Upper lobe of right lung (tissue), 1 donor: ENCODE data around the gene MCC. TPM values are rescaled to one million over a fixed set of nuclear protein-coding genes. Genes with fewer than 3 reads are reported as not detected.

Experiments used
- ATAC-seq: fragments of 200-7000 bp; cut with Tn5 transposase; one replicate; pipeline ENCODE4 v1.9.1; 2020; ENCODE audit warnings: mild to moderate bottlenecking, moderate library complexity
- DNase-seq: peaks from one replicate; pipeline ENCODE4 v3.0.0-alpha.2; 2020
- H3K27ac ChIP-seq: fragments of 200-600 bp; one replicate; pipeline ENCODE4 v1.8.0; 2022
- H3K27me3 ChIP-seq: fragments of 200-600 bp; one replicate; pipeline ENCODE4 v1.8.0; 2022; ENCODE audit warnings: mild to moderate bottlenecking
- H3K36me3 ChIP-seq: fragments of 200-600 bp; one replicate; pipeline ENCODE4 v1.8.0; 2022
- H3K4me1 ChIP-seq: fragments of 200-600 bp; one replicate; pipeline ENCODE4 v1.8.0; 2022
- H3K4me3 ChIP-seq: fragments of 200-600 bp; one replicate; pipeline ENCODE4 v1.8.0; 2022; ENCODE audit warnings: mild to moderate bottlenecking
- H3K9me3 ChIP-seq: fragments of 200-600 bp; one replicate; pipeline ENCODE4 v1.8.0; 2022
- intact Hi-C: fragments of 100-400 bp; cut with DNase I; formaldehyde crosslinking; loops from one replicate; pipeline ENCODE4 v1.11.0; 2022
- total RNA-seq: library from RNA; stranded (reverse); fragmentation: NEBNext Ultra II Directional; extraction: Animal tissue kit (Norgen Biotek cat#: 25700); gene quantifications from one replicate; pipeline ENCODE4 v1.2.1, GENCODE V29; 2021
- TF ChIP-seq, protein P1 (sequence below): fragments of 200-600 bp; IDR thresholded peaks from one replicate; pipeline ENCODE4 v1.8.0; 2022; ENCODE audit warnings: antibody characterized with exemption
- donor health status: DM: no; HTN: yes; CAD: no; lungs with severe emphysema.

MCC gene
- total RNA-seq, 1 donor from 2014 or later = 18.6 TPM

DNA sequence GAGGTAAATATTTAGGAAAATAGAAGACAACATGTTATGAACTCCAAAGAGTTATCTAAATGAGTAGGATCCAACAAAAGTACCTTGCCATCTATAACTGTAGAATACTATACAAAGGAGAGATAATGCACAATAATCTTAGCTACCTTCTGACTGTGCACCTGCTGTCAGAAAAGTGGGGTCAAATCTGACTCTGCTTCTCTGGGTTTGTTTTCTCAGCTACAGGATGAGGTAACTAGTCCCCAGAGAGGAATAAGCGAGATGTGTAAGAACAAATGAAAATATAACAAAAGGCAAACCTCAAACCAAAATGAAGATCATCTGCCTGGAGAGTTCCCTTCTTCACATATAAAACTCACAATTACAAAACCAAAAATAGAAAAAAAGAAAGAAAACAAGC lies 306.8 kb downstream of the MCC start:
- Histone ChIP-seq H3K27ac (no peak overlapping the region), H3K9me3 (no peaks in the 10 kb centered on the region), H3K4me3 (no peak overlapping the region), H3K4me1 (peaks cover 13% of the 10 kb centered on the region), H3K27me3 (no peaks in the 10 kb centered on the region), H3K36me3 (no peaks in the 10 kb centered on the region)
- TF ChIP-seq, protein P1, sequence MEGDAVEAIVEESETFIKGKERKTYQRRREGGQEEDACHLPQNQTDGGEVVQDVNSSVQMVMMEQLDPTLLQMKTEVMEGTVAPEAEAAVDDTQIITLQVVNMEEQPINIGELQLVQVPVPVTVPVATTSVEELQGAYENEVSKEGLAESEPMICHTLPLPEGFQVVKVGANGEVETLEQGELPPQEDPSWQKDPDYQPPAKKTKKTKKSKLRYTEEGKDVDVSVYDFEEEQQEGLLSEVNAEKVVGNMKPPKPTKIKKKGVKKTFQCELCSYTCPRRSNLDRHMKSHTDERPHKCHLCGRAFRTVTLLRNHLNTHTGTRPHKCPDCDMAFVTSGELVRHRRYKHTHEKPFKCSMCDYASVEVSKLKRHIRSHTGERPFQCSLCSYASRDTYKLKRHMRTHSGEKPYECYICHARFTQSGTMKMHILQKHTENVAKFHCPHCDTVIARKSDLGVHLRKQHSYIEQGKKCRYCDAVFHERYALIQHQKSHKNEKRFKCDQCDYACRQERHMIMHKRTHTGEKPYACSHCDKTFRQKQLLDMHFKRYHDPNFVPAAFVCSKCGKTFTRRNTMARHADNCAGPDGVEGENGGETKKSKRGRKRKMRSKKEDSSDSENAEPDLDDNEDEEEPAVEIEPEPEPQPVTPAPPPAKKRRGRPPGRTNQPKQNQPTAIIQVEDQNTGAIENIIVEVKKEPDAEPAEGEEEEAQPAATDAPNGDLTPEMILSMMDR = no peak
- ATAC-seq (no peak), DNase-seq (no peak)
- intact Hi-C loops = no loop called here

DNA sequence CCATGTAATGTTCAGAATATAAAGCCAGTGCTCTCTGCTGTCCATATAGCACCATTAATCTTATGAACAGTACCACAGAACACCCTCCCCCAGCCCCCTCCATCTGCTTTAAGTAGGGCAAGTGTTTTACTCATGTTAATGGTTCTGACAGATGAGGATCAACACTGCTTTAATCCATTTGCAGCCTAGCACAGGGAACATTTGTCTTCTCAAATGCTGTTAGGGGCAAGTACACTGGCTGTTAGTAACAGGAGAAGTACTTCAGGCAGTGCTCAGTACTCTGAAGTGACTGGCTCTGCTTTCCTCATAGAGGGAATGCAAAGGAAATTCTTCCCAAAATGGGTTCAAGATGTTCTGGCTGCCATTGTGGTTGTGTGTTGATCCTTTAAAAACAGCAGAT lies 309.1 kb downstream of the MCC start:
- TF ChIP-seq, protein P1 = no peak
- H3K27me3 ChIP-seq = no peaks in the 10 kb centered on the region
- peaks cover 13% of the 10 kb centered on the region for H3K4me1 ChIP-seq
- no peaks in the 10 kb centered on the region for H3K36me3 ChIP-seq
- no peak for DNase-seq
- H3K9me3 ChIP-seq = no peaks in the 10 kb centered on the region
- intact Hi-C loops = no loop called here
- H3K27ac ChIP-seq = no peak overlapping the region
- H3K4me3 ChIP-seq = no peak overlapping the region
- peak; percentile 34 for ATAC-seq

DNA sequence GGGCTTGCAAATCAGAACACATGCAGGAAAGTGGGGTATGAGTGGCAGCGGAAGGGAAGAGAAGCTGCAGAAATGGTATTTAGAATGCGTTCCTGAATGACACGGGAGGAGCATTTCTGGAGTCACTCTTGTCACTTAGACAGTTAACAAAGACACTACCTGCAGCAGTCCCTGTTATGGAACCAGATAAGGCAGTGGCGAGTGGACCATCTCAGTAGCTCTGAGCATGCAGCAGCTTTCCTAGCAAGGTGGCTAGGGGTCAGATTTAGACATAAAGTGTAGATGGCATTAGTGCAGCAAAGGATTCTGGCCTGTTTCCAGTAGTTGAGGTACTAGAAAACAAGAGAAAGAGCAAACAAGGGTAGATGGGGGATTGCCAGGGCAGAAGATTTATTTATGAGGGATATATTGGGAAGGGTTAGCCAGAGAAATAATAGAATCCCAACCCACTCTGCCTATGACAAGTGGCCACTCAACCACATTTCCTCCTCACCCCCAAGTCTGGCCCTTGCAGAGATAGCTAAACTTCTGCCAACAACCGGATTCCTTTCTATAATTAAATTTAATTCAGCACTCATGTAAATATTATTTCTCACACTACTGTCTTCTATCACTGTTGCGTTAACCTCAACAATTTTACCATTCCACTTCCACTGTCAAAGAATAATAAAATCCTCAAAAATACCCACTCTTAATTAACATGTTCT lies 310.0 kb downstream of the MCC start:
- Histone ChIP-seq H3K36me3 (no peaks in the 10 kb centered on the region), H3K9me3 (no peaks in the 10 kb centered on the region), H3K4me1 (peaks cover 13% of the 10 kb centered on the region), H3K27me3 (no peaks in the 10 kb centered on the region), H3K27ac (no peak overlapping the region), H3K4me3 (no peak overlapping the region)
- intact Hi-C loops = no loop called here
- TF ChIP-seq, protein P1 = no peak
- DNase-seq (no peak), ATAC-seq (no peak)

DNA sequence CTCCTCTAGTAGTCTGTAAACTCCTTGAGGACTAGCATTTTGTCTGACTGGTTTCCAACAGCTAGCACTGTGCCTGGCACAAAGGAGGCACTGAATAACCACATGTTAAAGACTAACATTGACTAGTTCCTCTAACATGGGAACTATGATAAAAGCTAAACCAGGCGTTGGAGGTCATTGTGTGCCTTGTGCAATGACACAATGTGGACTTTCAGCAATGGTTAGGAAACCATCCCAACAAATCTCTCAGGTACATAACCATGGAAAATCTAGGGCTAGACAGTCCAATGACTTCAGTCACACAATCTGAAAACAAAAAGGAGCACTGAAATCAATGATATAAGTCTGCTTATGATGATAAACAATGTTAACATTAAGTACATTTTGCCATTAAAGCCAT lies 311.0 kb downstream of the MCC start:
- H3K4me3 ChIP-seq = no peak overlapping the region
- ATAC-seq (no peak), DNase-seq (no peak)
- TF ChIP-seq, protein P1 = no peak
- no peaks in the 10 kb centered on the region for H3K9me3 ChIP-seq
- intact Hi-C loops = no loop called here
- H3K4me1 ChIP-seq = peaks cover 13% of the 10 kb centered on the region
- H3K27me3 ChIP-seq = no peaks in the 10 kb centered on the region
- H3K27ac ChIP-seq = no peak overlapping the region
- no peaks in the 10 kb centered on the region for H3K36me3 ChIP-seq

DNA sequence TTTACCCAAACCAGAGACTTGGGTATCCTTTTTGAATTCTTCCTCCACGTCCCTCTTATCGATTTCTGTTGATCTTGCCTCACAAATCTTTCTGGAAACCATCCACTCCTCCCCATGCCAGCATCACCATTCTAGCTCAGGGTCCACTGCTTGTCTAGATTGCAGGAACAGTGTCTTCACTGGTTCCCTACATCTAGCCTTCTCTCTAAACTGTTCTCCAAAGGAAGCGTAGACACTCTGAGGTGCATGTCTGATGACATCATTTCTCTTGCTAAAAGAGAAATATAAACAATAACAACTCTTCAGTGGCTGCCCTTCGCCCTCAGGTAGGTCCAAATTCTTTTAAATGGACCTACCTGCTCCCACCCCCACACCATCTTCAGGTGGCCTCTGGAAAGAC lies 311.5 kb downstream of the MCC start:
- no peaks in the 10 kb centered on the region for H3K27me3 ChIP-seq
- DNase-seq (no peak), ATAC-seq (no peak)
- H3K9me3 ChIP-seq = no peaks in the 10 kb centered on the region
- H3K27ac ChIP-seq = no peak overlapping the region
- H3K4me1 ChIP-seq = peaks cover 13% of the 10 kb centered on the region
- TF ChIP-seq, protein P1 = no peak
- intact Hi-C loops = no loop called here
- no peak overlapping the region for H3K4me3 ChIP-seq
- H3K36me3 ChIP-seq = no peaks in the 10 kb centered on the region

DNA sequence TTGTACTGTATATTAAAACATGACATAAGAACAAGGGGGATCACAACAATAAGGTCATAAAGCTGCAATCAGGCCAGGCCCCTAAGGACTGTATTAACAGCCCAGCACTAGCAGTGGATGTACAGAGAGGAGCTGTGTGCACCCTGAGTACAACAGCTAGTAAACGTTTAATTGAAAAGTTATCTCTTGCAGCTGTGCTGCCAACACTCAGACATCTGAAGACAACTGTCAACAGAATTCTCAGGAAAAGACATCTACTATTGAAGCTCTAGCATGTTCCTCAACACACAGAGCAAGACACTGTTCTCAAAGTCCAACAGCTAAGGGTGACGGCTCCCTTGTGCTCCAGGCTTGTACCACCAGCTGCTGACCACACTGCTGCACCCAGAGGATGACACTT lies 312.1 kb downstream of the MCC start:
- DNase-seq = no peak
- intact Hi-C loops = no loop called here
- no peak for ATAC-seq
- H3K4me3 ChIP-seq = no peak overlapping the region
- TF ChIP-seq, protein P1 = no peak
- H3K4me1 ChIP-seq = peaks cover 13% of the 10 kb centered on the region
- H3K9me3 ChIP-seq = no peaks in the 10 kb centered on the region
- H3K27ac ChIP-seq = no peak overlapping the region
- H3K36me3 ChIP-seq = no peaks in the 10 kb centered on the region
- no peaks in the 10 kb centered on the region for H3K27me3 ChIP-seq
